H9 (cell line): ENCODE measurements around the gene FAM161B. TPM values are rescaled to one million over a fixed set of nuclear protein-coding genes. Genes with fewer than 3 reads are reported as not detected.

Experiments
- DNase-seq: peaks from one replicate; pipeline ENCODE4 v3.0.0-alpha.2; 2017
- H2AFZ ChIP-seq: one replicate; pipeline ENCODE4 v1.6.1; 2013; ENCODE audit warnings: mild to moderate bottlenecking, low read length, control low read depth, moderate library complexity
- H2AK5ac ChIP-seq: 2 replicates; pipeline ENCODE4 v1.6.1; 2013; ENCODE audit warnings: low read length, control low read depth, mixed read lengths; ENCODE audit not compliant: insufficient read length
- H2BK120ac ChIP-seq: one replicate; pipeline ENCODE4 v1.6.1; 2013; ENCODE audit warnings: low read depth, mild to moderate bottlenecking, low read length, control low read depth, inconsistent platforms; ENCODE audit not compliant: poor library complexity, severe bottlenecking
- H2BK12ac ChIP-seq: 2 replicates; pipeline ENCODE4 v1.6.1; 2013; ENCODE audit warnings: low read length, control low read depth, mixed read lengths, low read depth; ENCODE audit not compliant: insufficient read length
- H2BK15ac ChIP-seq: 2 replicates; pipeline ENCODE4 v1.6.1; 2013; ENCODE audit warnings: low read depth, low read length, control low read depth
- H2BK20ac ChIP-seq: one replicate; pipeline ENCODE4 v1.6.1; 2013; ENCODE audit warnings: low read depth, mild to moderate bottlenecking, low read length, control low read depth, inconsistent platforms; ENCODE audit not compliant: poor library complexity, severe bottlenecking
- H2BK5ac ChIP-seq: 2 replicates; pipeline ENCODE4 v1.6.1; 2013; ENCODE audit warnings: low read length, control low read depth, mixed read lengths; ENCODE audit not compliant: insufficient read length
- H3K14ac ChIP-seq: 2 replicates; pipeline ENCODE4 v1.6.1; 2013; ENCODE audit warnings: low read length, control low read depth; ENCODE audit not compliant: insufficient read depth
- H3K18ac ChIP-seq: 2 replicates; pipeline ENCODE4 v1.6.1; 2013; ENCODE audit warnings: low read depth, mild to moderate bottlenecking, mixed read lengths, low read length, control low read depth; ENCODE audit not compliant: insufficient read length
- H3K23ac ChIP-seq: 2 replicates; pipeline ENCODE4 v1.6.1; 2013; ENCODE audit warnings: low read length, control low read depth, mixed read lengths, low read depth; ENCODE audit not compliant: insufficient read length
- H3K23me2 ChIP-seq: 2 replicates; pipeline ENCODE4 v1.6.1; 2013; ENCODE audit warnings: low read depth, mild to moderate bottlenecking, mixed read lengths, low read length, control low read depth; ENCODE audit not compliant: insufficient read length, poor library complexity, severe bottlenecking
- H3K27ac ChIP-seq: 2 replicates; pipeline ENCODE4 v1.5.1; 2013; ENCODE audit warnings: low read length, control low read depth, mixed read lengths, low read depth; ENCODE audit not compliant: insufficient read length
- H3K27me3 ChIP-seq: 2 replicates; pipeline ENCODE4 v1.6.1; 2013; ENCODE audit warnings: low read length, control low read depth, inconsistent platforms; ENCODE audit not compliant: insufficient read depth
- H3K4ac ChIP-seq: 2 replicates; pipeline ENCODE4 v1.6.1; 2013; ENCODE audit warnings: low read depth, mild to moderate bottlenecking, control low read depth, inconsistent platforms, low read length, moderate library complexity
- H3K4me1 ChIP-seq: 2 replicates; pipeline ENCODE4 v1.6.1; 2013; ENCODE audit warnings: low read length, control low read depth, inconsistent platforms; ENCODE audit not compliant: insufficient read depth
- H3K4me2 ChIP-seq: 2 replicates; pipeline ENCODE4 v1.6.1; 2013; ENCODE audit warnings: low read length, control low read depth, mixed read lengths; ENCODE audit not compliant: insufficient read length, insufficient read depth
- H3K56ac ChIP-seq: 2 replicates; pipeline ENCODE4 v1.6.1; 2013; ENCODE audit warnings: low read depth, mild to moderate bottlenecking, mixed read lengths, low read length, control low read depth; ENCODE audit not compliant: insufficient read length
- H3K79me1 ChIP-seq: 2 replicates; pipeline ENCODE4 v1.6.1; 2013; ENCODE audit warnings: low read depth, mild to moderate bottlenecking, moderate library complexity, low read length, control low read depth, inconsistent platforms; ENCODE audit not compliant: insufficient read depth, poor library complexity, severe bottlenecking
- H3K79me2 ChIP-seq: 2 replicates; pipeline ENCODE4 v1.6.1; 2013; ENCODE audit warnings: low read length, control low read depth, inconsistent platforms; ENCODE audit not compliant: insufficient read depth
- H3K9ac ChIP-seq: 2 replicates; pipeline ENCODE4 v1.6.1; 2013; ENCODE audit warnings: low read length, control low read depth, mixed read lengths; ENCODE audit not compliant: insufficient read length; ENCODE audit errors: extremely low read depth
- H3K9me3 ChIP-seq: one replicate; pipeline ENCODE4 v1.6.1; 2013; ENCODE audit warnings: low read depth, low read length, inconsistent platforms; ENCODE audit not compliant: control insufficient read depth
- H3T11ph ChIP-seq: one replicate; pipeline ENCODE4 v1.6.1; 2013; ENCODE audit warnings: mild to moderate bottlenecking, low read length, control low read depth, inconsistent platforms
- H4K20me1 ChIP-seq: one replicate; pipeline ENCODE4 v1.6.1; 2013; ENCODE audit not compliant: control insufficient read depth, insufficient read length, insufficient read depth
- H4K5ac ChIP-seq: 2 replicates; pipeline ENCODE4 v1.6.1; 2013; ENCODE audit warnings: low read depth, mild to moderate bottlenecking, mixed read lengths, low read length, control low read depth; ENCODE audit not compliant: insufficient read length
- H4K8ac ChIP-seq: replicated peaks from 2 replicates; pipeline ENCODE4 v1.6.1; 2013; ENCODE audit warnings: low read length, control low read depth, mixed read lengths, low read depth; ENCODE audit not compliant: insufficient read length
- H4K91ac ChIP-seq: 2 replicates; pipeline ENCODE4 v1.6.1; 2013; ENCODE audit warnings: low read depth, mild to moderate bottlenecking, moderate library complexity, mixed read lengths, low read length, control low read depth; ENCODE audit not compliant: insufficient read length
- H3K27ac Mint-ChIP-seq, 3 experiments: 2 replicates in 2 of 3; 3 replicates in 1 of 3; pipeline ENCODE4 v1.8.0; 2020 to 2021; ENCODE audit warnings: mixed read lengths in 3 of 3, mild to moderate bottlenecking in 1 of 3, moderate library complexity in 1 of 3
- H3K27me3 Mint-ChIP-seq: 2 replicates; pipeline ENCODE4 v1.8.0; 2021; ENCODE audit warnings: low read depth, mild to moderate bottlenecking, moderate library complexity, mixed read lengths
- H3K36me3 Mint-ChIP-seq, 3 experiments: 2 replicates in 2 of 3; 3 replicates in 1 of 3; pipeline ENCODE4 v1.8.0; 2020 to 2021; ENCODE audit warnings: low read depth in 3 of 3, mixed read lengths in 3 of 3; ENCODE audit not compliant: insufficient read depth in 1 of 3
- H3K4me1 Mint-ChIP-seq, 2 experiments: 2 replicates each; pipeline ENCODE4 v1.8.0; 2020; ENCODE audit warnings: mixed read lengths in 2 of 2
- H3K4me3 Mint-ChIP-seq, 2 experiments: 2 replicates in 1 of 2; 3 replicates in 1 of 2; pipeline ENCODE4 v1.8.0; 2020 to 2021; ENCODE audit warnings: mild to moderate bottlenecking in 2 of 2, mixed read lengths in 2 of 2, moderate library complexity in 1 of 2
- H3K9me3 Mint-ChIP-seq, 2 experiments: 2 replicates in 1 of 2; 3 replicates in 1 of 2; pipeline ENCODE4 v1.8.0; 2020; ENCODE audit warnings: mild to moderate bottlenecking in 2 of 2, mixed read lengths in 2 of 2, moderate library complexity in 1 of 2
- CTCF ChIP-seq: fragments of 200-600 bp; sonication (generic); conservative IDR thresholded peaks from 3 replicates; pipeline ENCODE4 v1.8.0; 2021; ENCODE audit warnings: antibody characterized with exemption, mild to moderate bottlenecking
- WGBS: extraction: QIAGEN DNeasy Blood & Tissue Kit; methylation state at CpG from one replicate; pipeline ENCODE4 v1.1.7; 2013; ENCODE audit warnings: missing lambda C conversion rate, low lambda C conversion rate, mixed read lengths; ENCODE audit not compliant: insufficient read length; ENCODE audit errors: extremely low coverage; 5-methylcytosine and 5-hydroxymethylcytosine counted together
- total RNA-seq: library from RNA; stranded (reverse); gene quantifications from 2 replicates; pipeline ENCODE4 v1.2.1, GENCODE V29; 2021

FAM161B gene
- total RNA-seq, 1 experiment from 2014 or later, result 0.92 TPM

GRCh38 chr14:73916324-73916723, 33.6 kb downstream of the FAM161B start:
- peaks cover 3% of the 10 kb centered on the region for H3K79me1 ChIP-seq
- Mint-ChIP-seq H3K9me3 (peaks cover 3 to 4% of the 10 kb centered on the region in 2 experiments; a peak in 2 of 5 replicates), H3K36me3 (peaks cover 15 to 51% (median 28%) of the 10 kb centered on the region in 3 experiments; a peak in 6 of 7 replicates), H3K27me3 (no peaks in the 10 kb centered on the region), H3K4me1 (no peaks in the 10 kb centered on the region), H3K27ac (peak overlapping the region in 2 of 3 experiments; percentile 32 to 50; a peak in 1 of 7 replicates), H3K4me3 (no peak overlapping the region)
- no CpG with 5 or more reads among the region's 6 CpGs for WGBS
- H4K5ac ChIP-seq, result no peak overlapping the region
- DNase-seq, result no peak
- no peak overlapping the region for H3K4ac ChIP-seq
- H3K4me1 ChIP-seq, result no peaks in the 10 kb centered on the region
- no peaks in the 10 kb centered on the region; the same call in 1 of the 2 replicates for H3K79me2 ChIP-seq
- H3K18ac ChIP-seq, result no peak overlapping the region
- no peak overlapping the region for H3K14ac ChIP-seq
- H3K4me2 ChIP-seq, result no peak overlapping the region
- no peak overlapping the region for H3K27ac ChIP-seq
- no peaks in the 10 kb centered on the region for H3K27me3 ChIP-seq
- H3K56ac ChIP-seq, result no peak overlapping the region
- no peaks in the 10 kb centered on the region for H3K23me2 ChIP-seq
- no peaks in the 10 kb centered on the region for H4K20me1 ChIP-seq
- H2AFZ ChIP-seq, result no peak overlapping the region
- H2AK5ac ChIP-seq, result no peak overlapping the region
- H2BK15ac ChIP-seq, result no peak overlapping the region
- no peak overlapping the region for H3T11ph ChIP-seq
- H3K9ac ChIP-seq, result no peak overlapping the region
- no peak overlapping the region for H4K91ac ChIP-seq
- no peak overlapping the region for H2BK120ac ChIP-seq
- TF ChIP-seq CTCF, result no peak
- H2BK20ac ChIP-seq, result no peak overlapping the region
- no peak overlapping the region for H2BK5ac ChIP-seq
- H3K9me3 ChIP-seq, result no peaks in the 10 kb centered on the region
- H2BK12ac ChIP-seq, result no peak overlapping the region
- no peak overlapping the region for H3K23ac ChIP-seq
- no peak overlapping the region for H4K8ac ChIP-seq
